ENCODE data around the gene NANOG. TPM values are rescaled to one million over a fixed set of nuclear protein-coding genes. Genes with fewer than 3 reads are reported as not detected.
"Not testable (repeated sequence)": the region's sequence is repeated elsewhere in the genome, so short reads cannot be mapped to it uniquely, and the experiment has no call there.

NANOG gene
- total RNA-seq, result 0.64 and 0.74 TPM in 2 replicates
- long read RNA-seq, partial matches to known transcripts, result 0 of 2 reads
- long read RNA-seq, other reads (novel, unspliced or antisense), result 2 of 2 reads

GRCh38 chr12:7788884-7789528 lies at the start of gene NANOG:
Gene NANOG (plus strand): TSS chr12:7789402. CDS start chr12:7789615, 213 bp downstream.
- not testable (repeated sequence) for H3K4me3 Mint-ChIP-seq (ENCODE audit: low read depth); H3K27ac Mint-ChIP-seq; H3K36me3 Mint-ChIP-seq (ENCODE audit: insufficient read depth); DNase-seq (ENCODE audit: low spot score, unreplicated experiment); H3K4me1 Mint-ChIP-seq (ENCODE audit: low read depth); H3K9me3 Mint-ChIP-seq (ENCODE audit: low read depth)
- peaks cover 40% of the 10 kb centered on the region for H3K27me3 Mint-ChIP-seq

- no peak for DNase-seq (ENCODE audit: low spot score, unreplicated experiment)
- Mint-ChIP-seq H3K9me3 (ENCODE audit: low read depth) (peaks cover 14% of the 10 kb centered on the region), H3K27me3 (no peaks in the 10 kb centered on the region), H3K36me3 (ENCODE audit: insufficient read depth) (no peaks in the 10 kb centered on the region), H3K4me1 (ENCODE audit: low read depth) (no peaks in the 10 kb centered on the region), H3K27ac (peak within 1 kb of the TSS; percentile 49), H3K4me3 (ENCODE audit: low read depth) (no peak within 1 kb of the TSS)
- no peak for TF ChIP-seq CTCF (IDR thresholded peaks at IDR 0.05; ENCODE audit: unreplicated experiment)
Measured at GRCh38 chr12:7747246-7747645, 42.0 kb upstream of the NANOG start, which contains the start of gene CLEC4C. Gene CLEC4C (minus strand): TSS chr12:7747375. CDS start chr12:7747348, 27 bp downstream.

GRCh38 chr12:7748852-7749251 lies 40.4 kb upstream of the NANOG start:
- no peaks in the 10 kb centered on the region for H3K36me3 Mint-ChIP-seq (ENCODE audit: insufficient read depth)
- no peak for DNase-seq (ENCODE audit: low spot score, unreplicated experiment)
- H3K9me3 Mint-ChIP-seq (ENCODE audit: low read depth), result peaks cover 6% of the 10 kb centered on the region
- no peaks in the 10 kb centered on the region for H3K27me3 Mint-ChIP-seq
- TF ChIP-seq CTCF (IDR thresholded peaks at IDR 0.05; ENCODE audit: unreplicated experiment), result no peak
- no peaks in the 10 kb centered on the region for H3K4me1 Mint-ChIP-seq (ENCODE audit: low read depth)
- H3K27ac Mint-ChIP-seq, result no peak overlapping the region
- no peak overlapping the region for H3K4me3 Mint-ChIP-seq (ENCODE audit: low read depth)

- TF ChIP-seq CTCF (IDR thresholded peaks at IDR 0.05; ENCODE audit: unreplicated experiment), result no peak
- Mint-ChIP-seq H3K36me3 (ENCODE audit: insufficient read depth) (no peaks in the 10 kb centered on the region), H3K27ac (no peak overlapping the region), H3K4me3 (ENCODE audit: low read depth) (no peak overlapping the region), H3K9me3 (ENCODE audit: low read depth) (peaks cover 3% of the 10 kb centered on the region), H3K4me1 (ENCODE audit: low read depth) (no peaks in the 10 kb centered on the region), H3K27me3 (no peaks in the 10 kb centered on the region)
- DNase-seq (ENCODE audit: low spot score, unreplicated experiment), result no peak
Measured at GRCh38 chr12:7749442-7749841, 39.8 kb upstream of the NANOG start.

GRCh38 chr12:7750350-7750749 lies 38.9 kb upstream of the NANOG start:
- Mint-ChIP-seq H3K27me3 (no peaks in the 10 kb centered on the region), H3K27ac (no peak overlapping the region), H3K4me1 (ENCODE audit: low read depth) (no peaks in the 10 kb centered on the region), H3K9me3 (ENCODE audit: low read depth) (peaks cover 3% of the 10 kb centered on the region), H3K36me3 (ENCODE audit: insufficient read depth) (no peaks in the 10 kb centered on the region), H3K4me3 (ENCODE audit: low read depth) (no peak overlapping the region)
- TF ChIP-seq CTCF (IDR thresholded peaks at IDR 0.05; ENCODE audit: unreplicated experiment), result no peak
- DNase-seq (ENCODE audit: low spot score, unreplicated experiment), result no peak

- Mint-ChIP-seq H3K4me1 (ENCODE audit: low read depth) (no peaks in the 10 kb centered on the region), H3K36me3 (ENCODE audit: insufficient read depth) (no peaks in the 10 kb centered on the region), H3K9me3 (ENCODE audit: low read depth) (peaks cover 3% of the 10 kb centered on the region), H3K4me3 (ENCODE audit: low read depth) (no peak overlapping the region), H3K27ac (no peak overlapping the region), H3K27me3 (no peaks in the 10 kb centered on the region)
- no peak for DNase-seq (ENCODE audit: low spot score, unreplicated experiment)
- TF ChIP-seq CTCF (IDR thresholded peaks at IDR 0.05; ENCODE audit: unreplicated experiment), result no peak
Measured at GRCh38 chr12:7751394-7751793, 37.8 kb upstream of the NANOG start.

- not testable (repeated sequence) for H3K27me3 Mint-ChIP-seq; H3K4me3 Mint-ChIP-seq (ENCODE audit: low read depth); DNase-seq (ENCODE audit: low spot score, unreplicated experiment); H3K27ac Mint-ChIP-seq; H3K9me3 Mint-ChIP-seq (ENCODE audit: low read depth); H3K4me1 Mint-ChIP-seq (ENCODE audit: low read depth); H3K36me3 Mint-ChIP-seq (ENCODE audit: insufficient read depth)
Measured at GRCh38 chr12:7751941-7752922, 37.0 kb upstream of the NANOG start.

- DNase-seq (ENCODE audit: low spot score, unreplicated experiment); H3K9me3 Mint-ChIP-seq (ENCODE audit: low read depth); H3K27me3 Mint-ChIP-seq; H3K27ac Mint-ChIP-seq; H3K4me3 Mint-ChIP-seq (ENCODE audit: low read depth); H3K36me3 Mint-ChIP-seq (ENCODE audit: insufficient read depth); H3K4me1 Mint-ChIP-seq (ENCODE audit: low read depth): not testable (repeated sequence)
Measured at GRCh38 chr12:7755668-7756067, 33.5 kb upstream of the NANOG start.
